HG02610 (cell line): ENCODE measurements around the gene CACNA1F.
A peak's percentile ranks its signal among the peaks of the same experiment; 100 is the strongest.

Source experiments
- ATAC-seq: cut with Tn5 transposase; IDR thresholded peaks from one replicate; pipeline ENCODE4 v1.9.1; 2021; ENCODE audit warnings: mild to moderate bottlenecking, moderate library complexity; ENCODE audit not compliant: unreplicated experiment

CACNA1F gene

DNA sequence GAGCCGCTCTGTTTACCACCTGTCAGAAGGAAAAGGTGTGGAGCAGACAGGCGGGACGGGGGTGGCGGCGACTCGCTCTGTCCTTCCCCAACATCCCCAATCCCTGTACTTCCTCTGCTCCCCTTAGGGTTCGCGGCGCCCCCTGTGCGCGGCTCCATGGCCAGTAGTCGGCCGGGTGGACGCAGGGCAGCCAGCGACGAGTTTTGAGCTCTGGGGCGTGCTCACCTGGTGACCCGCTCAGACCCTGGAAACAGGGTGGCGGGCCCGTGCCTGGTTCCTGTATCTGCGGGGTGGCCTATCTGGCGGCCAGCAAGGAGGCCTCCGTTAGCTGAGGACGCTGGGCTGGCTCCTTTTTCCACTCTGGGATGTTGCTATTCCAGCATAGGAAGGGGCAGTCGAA is 75.9 kb downstream of the CACNA1F start:
- ATAC-seq: no peak

- ATAC-seq: peak; percentile 88
These were observed 77.0 kb downstream of the CACNA1F start for GRCh38 chrX:49155900-49156837.

GRCh38 chrX:49155243-49155899 is 77.8 kb downstream of the CACNA1F start:
- no peak for ATAC-seq
